ENCODE measurements around the gene VPS13D.
A peak's percentile ranks its signal among the peaks of the same experiment; 100 is the strongest.
"Not testable (repeated sequence)": the region's sequence is repeated elsewhere in the genome, so short reads cannot be mapped to it uniquely, and the experiment has no call there.

VPS13D gene

GRCh38 chr1:12320486-12320885 is 90.7 kb downstream of the VPS13D start:
- Mint-ChIP-seq H3K27ac (no peak overlapping the region), H3K4me3 (no peak overlapping the region), H3K9me3 (no peaks in the 10 kb centered on the region), H3K4me1 (no peaks in the 10 kb centered on the region), H3K27me3 (no peaks in the 10 kb centered on the region), H3K36me3 (peaks cover 15% of the 10 kb centered on the region)

GRCh38 chr1:12324423-12324822 is 94.6 kb downstream of the VPS13D start:
- Mint-ChIP-seq H3K27me3 (no peaks in the 10 kb centered on the region), H3K4me1 (no peaks in the 10 kb centered on the region), H3K27ac (no peak overlapping the region), H3K9me3 (no peaks in the 10 kb centered on the region), H3K36me3 (peaks cover 13% of the 10 kb centered on the region), H3K4me3 (no peak overlapping the region)

GRCh38 chr1:12324973-12325372 is 95.1 kb downstream of the VPS13D start:
- H3K9me3 Mint-ChIP-seq, H3K4me3 Mint-ChIP-seq, H3K4me1 Mint-ChIP-seq, H3K27me3 Mint-ChIP-seq: not testable (repeated sequence)
- Mint-ChIP-seq H3K27ac (peak overlapping the region; percentile 9), H3K36me3 (peaks cover 11% of the 10 kb centered on the region)

GRCh38 chr1:12326986-12327385 is 97.2 kb downstream of the VPS13D start:
- no peak overlapping the region for H3K4me3 Mint-ChIP-seq
- peak overlapping the region; percentile 43 for H3K27ac Mint-ChIP-seq
- H3K36me3 Mint-ChIP-seq = peaks cover 12% of the 10 kb centered on the region
- no peaks in the 10 kb centered on the region for H3K4me1 Mint-ChIP-seq
- H3K9me3 Mint-ChIP-seq = no peaks in the 10 kb centered on the region
- no peaks in the 10 kb centered on the region for H3K27me3 Mint-ChIP-seq

GRCh38 chr1:12327566-12327965 is 97.7 kb downstream of the VPS13D start:
- no peaks in the 10 kb centered on the region for H3K9me3 Mint-ChIP-seq
- no peaks in the 10 kb centered on the region for H3K4me1 Mint-ChIP-seq
- no peak overlapping the region for H3K27ac Mint-ChIP-seq
- no peaks in the 10 kb centered on the region for H3K27me3 Mint-ChIP-seq
- no peak overlapping the region for H3K4me3 Mint-ChIP-seq
- H3K36me3 Mint-ChIP-seq = peaks cover 8% of the 10 kb centered on the region

- Mint-ChIP-seq H3K27me3 (no peaks in the 10 kb centered on the region), H3K27ac (peak overlapping the region; percentile 53), H3K9me3 (no peaks in the 10 kb centered on the region), H3K4me1 (no peaks in the 10 kb centered on the region), H3K4me3 (no peak overlapping the region), H3K36me3 (peaks cover 32% of the 10 kb centered on the region)
These were observed 103.4 kb downstream of the VPS13D start for GRCh38 chr1:12333036-12333785.

- no peaks in the 10 kb centered on the region for H3K9me3 Mint-ChIP-seq
- H3K27ac Mint-ChIP-seq = no peak overlapping the region
- H3K4me3 Mint-ChIP-seq = no peak overlapping the region
- peaks cover 18% of the 10 kb centered on the region for H3K4me1 Mint-ChIP-seq
- H3K36me3 Mint-ChIP-seq = peaks cover 29% of the 10 kb centered on the region
- no peaks in the 10 kb centered on the region for H3K27me3 Mint-ChIP-seq
These were observed 106.0 kb downstream of the VPS13D start for GRCh38 chr1:12335815-12336214.

- Mint-ChIP-seq H3K9me3 (no peaks in the 10 kb centered on the region), H3K36me3 (peaks cover 28% of the 10 kb centered on the region), H3K4me1 (peaks cover 24% of the 10 kb centered on the region), H3K27me3 (no peaks in the 10 kb centered on the region), H3K27ac (no peak overlapping the region), H3K4me3 (no peak overlapping the region)
These were observed 106.6 kb downstream of the VPS13D start for GRCh38 chr1:12336413-12336812.

GRCh38 chr1:12338017-12338416 is 108.2 kb downstream of the VPS13D start:
- no peak overlapping the region for H3K4me3 Mint-ChIP-seq
- peaks cover 37% of the 10 kb centered on the region for H3K4me1 Mint-ChIP-seq
- H3K36me3 Mint-ChIP-seq = peaks cover 37% of the 10 kb centered on the region
- no peaks in the 10 kb centered on the region for H3K27me3 Mint-ChIP-seq
- H3K27ac Mint-ChIP-seq = peak overlapping the region; percentile 37
- H3K9me3 Mint-ChIP-seq = no peaks in the 10 kb centered on the region

GRCh38 chr1:12338823-12339222 is 109.0 kb downstream of the VPS13D start:
- Mint-ChIP-seq H3K27me3 (no peaks in the 10 kb centered on the region), H3K9me3 (no peaks in the 10 kb centered on the region), H3K36me3 (peaks cover 36% of the 10 kb centered on the region), H3K4me1 (peaks cover 41% of the 10 kb centered on the region), H3K4me3 (no peak overlapping the region), H3K27ac (no peak overlapping the region)

- H3K4me3 Mint-ChIP-seq = no peak overlapping the region
- H3K27ac Mint-ChIP-seq = no peak overlapping the region
- H3K4me1 Mint-ChIP-seq = peaks cover 46% of the 10 kb centered on the region
- no peaks in the 10 kb centered on the region for H3K27me3 Mint-ChIP-seq
- H3K36me3 Mint-ChIP-seq = peaks cover 34% of the 10 kb centered on the region
- no peaks in the 10 kb centered on the region for H3K9me3 Mint-ChIP-seq
These were observed 109.6 kb downstream of the VPS13D start for GRCh38 chr1:12339396-12339795.

GRCh38 chr1:12339811-12340543 is 110.1 kb downstream of the VPS13D start:
- H3K4me1 Mint-ChIP-seq = peaks cover 52% of the 10 kb centered on the region
- H3K27ac Mint-ChIP-seq = no peak overlapping the region
- no peaks in the 10 kb centered on the region for H3K27me3 Mint-ChIP-seq
- H3K4me3 Mint-ChIP-seq = no peak overlapping the region
- H3K9me3 Mint-ChIP-seq = no peaks in the 10 kb centered on the region
- H3K36me3 Mint-ChIP-seq = peaks cover 36% of the 10 kb centered on the region

GRCh38 chr1:12340544-12340930 is 110.7 kb downstream of the VPS13D start:
- H3K9me3 Mint-ChIP-seq = no peaks in the 10 kb centered on the region
- no peaks in the 10 kb centered on the region for H3K27me3 Mint-ChIP-seq
- peaks cover 33% of the 10 kb centered on the region for H3K36me3 Mint-ChIP-seq
- peak overlapping the region; percentile 21 for H3K27ac Mint-ChIP-seq
- peaks cover 57% of the 10 kb centered on the region for H3K4me1 Mint-ChIP-seq
- H3K4me3 Mint-ChIP-seq = no peak overlapping the region

GRCh38 chr1:12341667-12342066 is 111.8 kb downstream of the VPS13D start:
- Mint-ChIP-seq H3K4me3 (no peak overlapping the region), H3K36me3 (peaks cover 28% of the 10 kb centered on the region), H3K27me3 (no peaks in the 10 kb centered on the region), H3K27ac (peak overlapping the region; percentile 85), H3K4me1 (peaks cover 69% of the 10 kb centered on the region), H3K9me3 (no peaks in the 10 kb centered on the region)

- Mint-ChIP-seq H3K9me3 (no peaks in the 10 kb centered on the region), H3K27ac (peak overlapping the region; percentile 85), H3K4me3 (no peak overlapping the region), H3K27me3 (no peaks in the 10 kb centered on the region), H3K4me1 (peaks cover 70% of the 10 kb centered on the region), H3K36me3 (peaks cover 27% of the 10 kb centered on the region)
These were observed 112.7 kb downstream of the VPS13D start for GRCh38 chr1:12342401-12343003.
